NCI-H2029 treated with DMSO at 0.1 percent for 48 hours (cell line): ENCODE measurements around the gene NPC1L1.

Experiments
- DNase-seq: peaks from one replicate; lab custom pipeline; 2025; lab: John Stamatoyannopoulos, UW

Gene NPC1L1

DNA sequence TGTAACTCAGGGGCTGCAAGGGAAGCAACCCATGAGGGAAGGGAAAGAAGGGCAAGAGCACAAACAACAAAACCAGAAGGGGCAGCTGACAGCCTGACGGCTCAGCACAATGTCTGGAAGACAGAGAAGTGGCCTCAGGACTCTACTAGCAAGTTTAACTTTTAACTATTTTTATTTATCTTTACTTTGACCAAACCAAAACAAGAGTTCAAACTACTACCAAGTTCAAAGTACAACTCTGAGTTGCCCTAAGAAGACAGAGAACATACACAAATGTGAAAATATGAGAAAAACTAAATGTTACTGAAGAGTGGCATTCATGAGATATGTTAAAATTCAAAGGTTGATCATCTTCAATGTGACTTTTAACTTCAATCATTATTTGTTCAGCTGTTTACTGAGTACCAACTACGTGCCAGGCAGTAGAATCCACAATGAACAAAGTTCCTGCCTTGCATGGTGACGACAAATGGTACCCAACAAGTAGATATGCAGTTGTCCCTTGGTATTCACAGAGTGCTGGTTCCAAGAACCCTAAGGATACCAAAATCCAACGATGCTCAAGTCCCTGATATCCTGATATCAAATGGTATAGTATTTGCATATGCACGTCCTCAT is 70.4 kb downstream of the NPC1L1 start:
- DNase-seq: no peak

DNA sequence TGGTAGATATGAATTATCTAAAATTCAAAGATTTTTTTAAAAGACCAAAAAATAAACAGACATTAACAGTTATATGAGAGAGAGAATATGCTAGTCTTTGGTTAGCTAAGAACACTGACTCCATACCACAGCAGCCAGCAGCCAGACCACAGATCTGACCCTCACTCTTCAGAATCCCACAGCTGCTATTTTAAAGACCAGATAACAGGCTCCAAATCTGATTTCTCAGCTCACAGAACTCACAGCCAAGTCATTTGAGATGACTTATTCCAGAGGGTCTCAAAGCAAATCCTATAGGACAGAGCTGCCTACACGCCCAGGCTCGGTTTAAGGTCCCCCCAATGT is 71.0 kb downstream of the NPC1L1 start:
- no peak for DNase-seq

DNA sequence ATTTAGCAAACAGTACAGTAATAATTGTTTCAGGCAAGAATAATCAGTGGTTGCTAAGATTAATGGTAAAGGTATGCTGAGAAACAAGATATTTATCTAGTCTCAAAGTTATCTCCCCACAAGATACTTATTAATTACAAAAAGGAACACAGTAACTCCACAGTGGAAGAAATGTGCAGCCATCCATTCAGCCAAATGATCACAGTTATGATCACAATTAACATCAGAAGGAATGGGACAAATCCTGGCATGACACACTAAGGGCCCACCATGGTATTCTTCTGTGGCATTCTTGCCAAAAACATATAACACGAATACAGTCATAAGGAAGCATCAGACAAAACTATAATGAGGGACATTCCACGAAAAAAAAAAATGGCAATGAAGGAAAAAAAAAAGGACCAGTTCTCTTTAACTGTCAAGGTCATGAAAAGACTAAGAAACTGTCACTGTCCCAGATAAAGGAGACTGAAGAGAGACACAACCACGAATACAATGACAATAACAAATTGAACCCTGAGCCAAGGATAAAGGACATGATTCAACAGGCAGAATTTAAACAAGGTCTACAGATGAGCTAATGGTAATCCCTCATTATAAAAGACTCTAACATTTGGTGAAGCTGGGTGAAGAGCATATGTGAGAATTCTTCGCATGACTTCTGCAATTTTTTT is 71.5 kb downstream of the NPC1L1 start:
- DNase-seq: no peak

DNA sequence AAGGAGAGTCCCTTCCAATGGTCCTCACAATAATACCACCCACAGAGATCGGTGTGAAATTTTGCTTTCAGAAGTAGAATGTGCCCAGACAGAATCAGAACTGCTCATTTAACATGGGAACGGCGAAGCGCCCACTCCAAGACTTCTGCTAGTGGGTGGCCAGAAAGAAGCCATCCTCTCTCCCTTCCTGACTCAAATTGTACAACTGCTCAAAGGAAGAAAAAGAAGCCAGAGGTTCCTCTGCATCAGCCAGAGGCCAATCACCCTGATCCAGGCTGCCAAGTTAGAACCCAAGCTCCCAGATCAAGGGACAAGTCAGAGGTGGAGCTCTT is 73.9 kb downstream of the NPC1L1 start:
- DNase-seq: no peak

DNA sequence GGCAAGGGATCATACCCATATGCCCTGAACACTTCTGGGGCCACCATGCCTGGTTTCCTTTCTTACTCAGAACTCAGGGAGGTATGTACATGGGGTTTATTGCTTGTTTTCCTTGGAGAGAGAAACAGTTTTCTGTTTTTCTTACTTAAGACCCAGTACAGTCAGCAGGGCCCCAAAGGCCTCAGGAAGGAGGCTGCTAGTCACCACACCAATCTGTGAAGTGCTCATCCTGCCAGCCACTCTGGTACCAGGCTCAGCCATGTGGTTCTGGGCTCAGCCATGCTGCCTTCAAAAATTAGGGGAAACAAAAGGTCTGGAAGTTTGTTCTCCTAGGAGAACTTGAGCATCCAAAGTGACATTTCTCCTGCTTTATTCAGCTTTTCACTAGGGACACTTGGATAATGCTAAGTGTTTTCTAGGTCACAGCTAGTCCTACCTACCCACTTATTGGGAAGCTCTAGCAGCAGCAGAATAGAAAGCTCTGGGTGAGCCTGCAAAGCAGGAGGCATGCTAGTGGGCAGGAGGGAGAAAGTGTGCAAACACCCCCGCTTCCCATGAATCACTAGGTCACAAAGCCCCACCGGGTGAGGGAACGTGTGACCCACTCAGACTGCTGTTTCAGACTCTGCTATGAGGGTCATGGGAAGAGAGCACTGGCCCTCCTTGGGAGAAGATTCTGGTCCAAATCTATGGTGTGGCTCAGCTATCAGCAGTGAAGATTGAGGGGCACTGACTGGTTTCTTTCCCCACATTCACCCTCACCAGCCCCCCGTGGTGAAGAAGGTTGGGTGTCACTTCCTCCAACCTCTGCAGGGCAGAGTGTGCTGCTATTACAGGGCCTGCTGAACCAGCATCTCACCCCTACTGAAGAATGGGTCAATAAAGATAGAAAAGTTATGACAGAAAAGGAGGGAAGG is 74.6 kb downstream of the NPC1L1 start:
- DNase-seq: no peak

DNA sequence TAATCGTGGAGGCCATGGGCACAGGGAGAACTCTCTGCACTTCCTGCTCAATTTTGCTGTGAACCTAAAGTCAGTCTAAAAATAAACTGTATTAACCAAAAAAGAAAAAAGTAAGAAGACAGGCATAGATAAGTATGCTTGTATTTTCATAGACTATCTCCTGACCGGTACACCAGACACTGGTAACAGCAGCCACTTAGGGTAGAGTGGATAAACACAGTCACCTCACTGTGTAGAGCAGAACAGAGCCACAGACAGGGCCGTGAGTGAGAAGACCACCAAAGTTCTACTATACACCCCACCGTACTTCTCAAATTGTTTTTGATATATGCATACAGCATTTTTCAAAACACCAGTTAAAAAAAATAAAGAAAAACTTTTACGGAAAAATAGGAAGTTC is 75.6 kb downstream of the NPC1L1 start:
- DNase-seq: no peak

DNA sequence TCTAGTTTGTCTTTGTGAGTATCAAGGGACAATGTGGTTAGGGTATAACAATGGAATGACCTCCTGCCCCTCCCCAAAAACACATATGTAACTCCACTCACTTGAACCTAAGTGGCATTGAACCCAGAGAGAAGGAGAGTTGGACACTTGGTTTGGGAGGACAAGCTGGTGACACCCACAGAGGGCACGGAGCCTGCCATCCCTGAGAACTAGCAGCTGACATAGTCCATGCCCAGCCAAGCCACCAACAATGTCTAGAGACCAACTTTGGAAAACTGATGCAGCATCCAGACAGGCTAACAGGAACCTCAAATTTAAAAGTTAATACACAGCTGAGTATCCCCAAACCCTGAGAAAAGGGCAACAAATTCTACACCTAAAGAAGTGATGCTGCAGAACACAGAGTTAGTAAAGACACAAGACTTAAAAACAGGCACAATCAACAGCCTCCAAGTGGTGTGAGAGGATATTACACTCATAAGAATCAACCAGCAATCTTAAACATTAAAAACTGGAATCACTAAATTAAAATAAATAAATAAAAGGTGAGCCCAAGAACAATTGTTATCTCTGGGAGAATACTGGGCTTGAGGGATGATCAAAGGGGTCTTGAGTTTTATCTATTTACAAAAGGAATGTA is 77.8 kb downstream of the NPC1L1 start:
- no peak for DNase-seq
